Measurements from ENCODE around the gene HMGB1.

HMGB1 gene

DNA sequence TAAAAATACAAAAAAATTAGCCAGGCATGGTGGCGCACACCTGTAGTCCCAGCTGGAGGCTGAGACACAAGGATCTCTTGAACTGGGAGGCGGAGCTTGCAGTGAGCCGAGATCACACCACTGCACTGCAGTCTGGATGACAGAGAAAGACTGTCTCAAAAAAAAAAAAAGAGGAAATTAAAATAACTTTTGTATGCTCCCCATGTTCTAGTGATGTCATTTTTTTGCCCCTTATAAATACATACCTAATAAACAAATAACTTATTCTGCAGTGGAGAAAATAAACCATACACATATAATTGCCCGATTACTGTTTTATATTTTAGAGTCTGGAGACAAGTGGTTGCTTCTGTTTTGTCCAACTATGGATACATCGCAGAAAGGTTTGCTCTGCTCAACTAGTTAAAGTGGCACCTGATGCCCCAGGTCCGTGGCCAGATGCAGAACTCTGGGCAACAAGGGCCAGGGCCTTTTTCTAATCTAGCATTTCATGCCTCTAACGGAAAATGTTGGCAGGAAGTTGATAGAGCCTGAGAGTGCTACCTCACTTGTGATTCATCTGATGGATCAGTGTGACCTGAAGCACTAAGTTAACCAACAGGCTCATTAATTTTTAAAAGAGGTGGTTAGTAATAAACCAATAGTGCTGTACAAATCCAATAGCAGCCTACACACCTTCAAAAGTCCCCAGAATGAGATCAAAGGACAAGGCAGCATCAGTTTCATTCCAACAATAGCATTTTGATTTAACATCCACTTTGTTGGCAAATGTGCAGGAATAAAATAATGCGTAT lies 24.6 kb downstream of the HMGB1 start:
- H3K27ac ChIP-seq = no peak overlapping the region
- no peak for TF ChIP-seq CTCF (conservative IDR thresholded peaks at IDR 0.05)

GRCh38 chr13:30438286-30438685 lies 27.4 kb downstream of the HMGB1 start:
- H3K27ac ChIP-seq = no peak overlapping the region
- no peak for TF ChIP-seq CTCF (conservative IDR thresholded peaks at IDR 0.05)

DNA sequence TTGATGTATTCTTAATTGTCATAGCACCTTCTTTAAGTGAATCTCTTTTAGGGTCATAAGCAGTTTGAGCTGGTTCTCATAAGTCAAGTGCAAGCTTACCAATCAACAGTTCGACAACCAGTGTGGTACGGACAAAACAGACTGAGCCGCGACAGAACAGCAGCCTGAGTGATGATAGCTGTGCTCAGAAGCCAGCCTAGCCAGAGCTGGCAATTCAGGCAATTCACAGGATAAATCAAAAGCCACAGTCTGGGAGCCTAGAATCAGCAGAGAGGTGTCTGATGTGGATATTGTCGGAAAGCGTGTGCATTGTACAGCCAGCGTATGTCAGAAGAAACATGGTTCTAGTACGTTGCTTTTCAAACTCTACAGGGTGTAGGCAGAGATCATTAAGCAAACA lies 28.6 kb downstream of the HMGB1 start:
- no peak overlapping the region for H3K27ac ChIP-seq

DNA sequence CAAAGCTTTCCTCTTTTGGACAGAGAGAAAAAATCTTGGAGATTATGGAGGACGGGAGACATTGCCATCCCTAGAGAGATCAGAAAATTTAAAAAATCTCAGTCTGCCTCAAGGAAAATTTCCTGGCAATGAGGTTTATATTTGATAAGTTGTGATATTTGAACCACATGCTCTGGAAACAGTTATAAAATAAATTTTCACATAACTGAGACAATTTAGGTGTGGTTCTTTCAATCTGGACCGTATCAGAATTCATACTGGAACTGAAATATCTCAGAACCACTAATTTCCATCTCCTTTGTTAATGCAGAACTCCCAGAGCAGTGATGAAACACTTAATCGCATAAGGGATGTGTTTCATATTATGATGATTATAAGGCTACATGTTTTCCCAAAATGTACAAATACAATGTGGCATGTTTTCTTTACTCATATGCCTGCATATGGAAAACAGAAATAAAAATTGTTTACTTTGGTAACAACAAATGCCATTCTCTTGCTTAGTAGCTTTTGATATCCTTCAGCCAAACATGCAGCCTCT lies 29.8 kb downstream of the HMGB1 start:
- no peak for TF ChIP-seq CTCF (conservative IDR thresholded peaks at IDR 0.05)
- no peak overlapping the region for H3K27ac ChIP-seq

More for the DNA sequence above, 28.6 kb downstream of the HMGB1 start:
- TF ChIP-seq CTCF (conservative IDR thresholded peaks at IDR 0.05) = no peak

GRCh38 chr13:30431269-30431940 lies 34.3 kb downstream of the HMGB1 start:
- no peak for TF ChIP-seq CTCF (conservative IDR thresholded peaks at IDR 0.05)
- H3K27ac ChIP-seq = no peak overlapping the region

GRCh38 chr13:30429721-30430694 lies 35.7 kb downstream of the HMGB1 start:
- TF ChIP-seq CTCF (conservative IDR thresholded peaks at IDR 0.05) = no peak
- H3K27ac ChIP-seq = no peak overlapping the region
